ENCODE measurements around the gene ANKAR.

GRCh38 chr2:189658306-189659212 lies 15.9 kb upstream of the ANKAR start:
- TF ChIP-seq CTCF (IDR thresholded peaks at IDR 0.05) (no peak), POLR2A (IDR thresholded peaks at IDR 0.05) (no peak)
